Astrocyte (in vitro differentiated cells and primary cell): Measurements from ENCODE around the gene HFM1. TPM values are rescaled to one million over a fixed set of nuclear protein-coding genes. Genes with fewer than 3 reads are reported as not detected.

Source experiments
- DNase-seq: peaks from one replicate; pipeline ENCODE4 v3.0.0-alpha.2; 2010; ENCODE audit warnings: low read depth
- FAIRE-seq: peaks from 2 replicates; lab custom pipeline; 2011; peaks lifted over from hg19 to GRCh38; lab: Jason Lieb, UNC
- H2AFZ ChIP-seq: 2 replicates; pipeline ENCODE4 v1.6.0; 2012; ENCODE audit warnings: low read depth, low read length, inconsistent platforms
- H3K27ac ChIP-seq: 2 replicates; pipeline ENCODE4 v1.5.1; 2011; ENCODE audit warnings: low read depth, low read length, inconsistent platforms
- H3K27me3 ChIP-seq: 2 replicates; pipeline ENCODE4 v1.6.0; 2011; ENCODE audit warnings: low read length, inconsistent platforms; ENCODE audit not compliant: insufficient read depth
- H3K36me3 ChIP-seq: 2 replicates; pipeline ENCODE4 v1.5.1; 2011; ENCODE audit warnings: low read length, inconsistent platforms; ENCODE audit not compliant: insufficient read depth
- H3K4me1 ChIP-seq: 2 replicates; pipeline ENCODE4 v1.5.1; 2011; ENCODE audit warnings: low read length, inconsistent platforms; ENCODE audit not compliant: insufficient read depth
- H3K4me2 ChIP-seq: 2 replicates; pipeline ENCODE4 v1.6.0; 2012; ENCODE audit warnings: low read length, inconsistent platforms
- H3K4me3 ChIP-seq: 2 replicates; pipeline ENCODE4 v1.5.1; 2011; ENCODE audit warnings: low read depth, mild to moderate bottlenecking, low read length, inconsistent platforms; ENCODE audit not compliant: insufficient read depth
- H3K79me2 ChIP-seq: 2 replicates; pipeline ENCODE4 v1.6.0; 2012; ENCODE audit warnings: mild to moderate bottlenecking, low read length, inconsistent platforms; ENCODE audit not compliant: insufficient read depth
- H3K9ac ChIP-seq: 2 replicates; pipeline ENCODE4 v1.6.0; 2012; ENCODE audit warnings: mild to moderate bottlenecking, low read length, inconsistent platforms
- H3K9me3 ChIP-seq: 2 replicates; pipeline ENCODE4 v1.5.1; 2012; ENCODE audit warnings: low read depth, mild to moderate bottlenecking, low read length, inconsistent platforms; ENCODE audit not compliant: insufficient read depth
- H4K20me1 ChIP-seq: 2 replicates; pipeline ENCODE4 v1.6.0; 2012; ENCODE audit warnings: low read length, inconsistent platforms; ENCODE audit not compliant: insufficient read depth
- H3K27ac Mint-ChIP-seq: one replicate; pipeline ENCODE4 v1.8.0; 2021; ENCODE audit warnings: mild to moderate bottlenecking, mixed read lengths; ENCODE audit not compliant: unreplicated experiment
- H3K27me3 Mint-ChIP-seq: one replicate; pipeline ENCODE4 v1.8.0; 2021; ENCODE audit warnings: low read depth, mixed read lengths; ENCODE audit not compliant: unreplicated experiment
- H3K36me3 Mint-ChIP-seq: one replicate; pipeline ENCODE4 v1.8.0; 2021; ENCODE audit warnings: low read depth, mixed read lengths; ENCODE audit not compliant: unreplicated experiment
- H3K4me1 Mint-ChIP-seq: one replicate; pipeline ENCODE4 v1.8.0; 2021; ENCODE audit warnings: low read depth, mixed read lengths; ENCODE audit not compliant: unreplicated experiment
- H3K4me3 Mint-ChIP-seq: one replicate; pipeline ENCODE4 v1.8.0; 2021; ENCODE audit warnings: mild to moderate bottlenecking, moderate library complexity, mixed read lengths; ENCODE audit not compliant: unreplicated experiment
- H3K9me3 Mint-ChIP-seq: one replicate; pipeline ENCODE4 v1.8.0; 2021; ENCODE audit warnings: mild to moderate bottlenecking, mixed read lengths; ENCODE audit not compliant: unreplicated experiment
- CTCF ChIP-seq: IDR thresholded peaks from 2 replicates; pipeline ENCODE4 v1.5.1; 2011; ENCODE audit warnings: low read depth, mild to moderate bottlenecking, inconsistent platforms, low read length, moderate library complexity; ENCODE audit not compliant: insufficient read depth
- EZH2 ChIP-seq: IDR thresholded peaks from 2 replicates; pipeline ENCODE4 v1.6.1; 2012; ENCODE audit warnings: mild to moderate bottlenecking, low read length, inconsistent platforms; ENCODE audit not compliant: insufficient read depth
- total RNA-seq: library from RNA; stranded (reverse); gene quantifications from 2 replicates; pipeline ENCODE4 v1.2.1, GENCODE V29; 2021

The HFM1 gene
- total RNA-seq, 1 donor from 2014 or later, result 0.39 TPM

- no peak for FAIRE-seq
- no peaks in the 10 kb centered on the region for H3K36me3 Mint-ChIP-seq
Observed at GRCh38 chr1:91308544-91308943, 96.1 kb downstream of the HFM1 start.

GRCh38 chr1:91307784-91308409, 96.7 kb downstream of the HFM1 start:
- Mint-ChIP-seq H3K27me3 (no peaks in the 10 kb centered on the region), H3K4me1 (no peaks in the 10 kb centered on the region), H3K4me3 (no peak overlapping the region), H3K36me3 (no peaks in the 10 kb centered on the region), H3K27ac (no peak overlapping the region), H3K9me3 (peaks cover 12% of the 10 kb centered on the region)
- TF ChIP-seq CTCF (no peak), EZH2 (no peak)
- Histone ChIP-seq H3K9ac (no peak overlapping the region), H3K9me3 (no peaks in the 10 kb centered on the region), H3K27ac (no peak overlapping the region), H3K79me2 (no peaks in the 10 kb centered on the region), H3K4me1 (no peaks in the 10 kb centered on the region), H3K36me3 (no peaks in the 10 kb centered on the region), H3K27me3 (no peaks in the 10 kb centered on the region), H3K4me3 (no peak overlapping the region), H3K4me2 (no peak overlapping the region), H2AFZ (no peak overlapping the region), H4K20me1 (no peaks in the 10 kb centered on the region)
- DNase-seq (no peak), FAIRE-seq (no peak)

More at GRCh38 chr1:91308544-91308943, 96.1 kb downstream of the HFM1 start:
- no peaks in the 10 kb centered on the region for H3K36me3 ChIP-seq
- H3K27ac Mint-ChIP-seq, result no peak overlapping the region
- no peaks in the 10 kb centered on the region for H3K27me3 Mint-ChIP-seq
- no peak overlapping the region for H3K27ac ChIP-seq
- TF ChIP-seq CTCF, result no peak
- no peak for TF ChIP-seq EZH2
- H3K4me2 ChIP-seq, result no peak overlapping the region
- no peaks in the 10 kb centered on the region for H3K9me3 ChIP-seq
- H3K9ac ChIP-seq, result no peak overlapping the region
- H3K9me3 Mint-ChIP-seq, result peaks cover 10% of the 10 kb centered on the region
- no peaks in the 10 kb centered on the region for H3K79me2 ChIP-seq
- H3K27me3 ChIP-seq, result no peaks in the 10 kb centered on the region
- no peak for DNase-seq
- H3K4me3 ChIP-seq, result no peak overlapping the region
- H3K4me1 ChIP-seq, result no peaks in the 10 kb centered on the region
- H3K4me3 Mint-ChIP-seq, result no peak overlapping the region
- H4K20me1 ChIP-seq, result no peaks in the 10 kb centered on the region
- no peak overlapping the region for H2AFZ ChIP-seq
- H3K4me1 Mint-ChIP-seq, result no peaks in the 10 kb centered on the region

- no peaks in the 10 kb centered on the region for H3K4me1 ChIP-seq
Observed at GRCh38 chr1:91303165-91303564, 101.5 kb downstream of the HFM1 start.

More at GRCh38 chr1:91303165-91303564, 101.5 kb downstream of the HFM1 start:
- Mint-ChIP-seq H3K4me3 (no peak overlapping the region), H3K27me3 (no peaks in the 10 kb centered on the region), H3K36me3 (no peaks in the 10 kb centered on the region), H3K4me1 (no peaks in the 10 kb centered on the region), H3K9me3 (peaks cover 13% of the 10 kb centered on the region), H3K27ac (no peak overlapping the region)
- no peaks in the 10 kb centered on the region for H3K9me3 ChIP-seq
- no peak overlapping the region for H3K9ac ChIP-seq
- H3K79me2 ChIP-seq, result no peaks in the 10 kb centered on the region
- no peak overlapping the region for H2AFZ ChIP-seq
- H4K20me1 ChIP-seq, result no peaks in the 10 kb centered on the region
- DNase-seq, result no peak
- TF ChIP-seq EZH2, result no peak
- no peak for TF ChIP-seq CTCF
- FAIRE-seq, result no peak
- no peak overlapping the region for H3K27ac ChIP-seq
- no peaks in the 10 kb centered on the region for H3K36me3 ChIP-seq
- H3K4me3 ChIP-seq, result no peak overlapping the region
- no peaks in the 10 kb centered on the region for H3K27me3 ChIP-seq
- H3K4me2 ChIP-seq, result no peak overlapping the region
